ENCODE results near the gene USP49. TPM values are rescaled to one million over a fixed set of nuclear protein-coding genes. Genes with fewer than 3 reads are reported as not detected.

The USP49 gene
- total RNA-seq, 1 experiment from 2014 or later, result 6.9 TPM

DNA sequence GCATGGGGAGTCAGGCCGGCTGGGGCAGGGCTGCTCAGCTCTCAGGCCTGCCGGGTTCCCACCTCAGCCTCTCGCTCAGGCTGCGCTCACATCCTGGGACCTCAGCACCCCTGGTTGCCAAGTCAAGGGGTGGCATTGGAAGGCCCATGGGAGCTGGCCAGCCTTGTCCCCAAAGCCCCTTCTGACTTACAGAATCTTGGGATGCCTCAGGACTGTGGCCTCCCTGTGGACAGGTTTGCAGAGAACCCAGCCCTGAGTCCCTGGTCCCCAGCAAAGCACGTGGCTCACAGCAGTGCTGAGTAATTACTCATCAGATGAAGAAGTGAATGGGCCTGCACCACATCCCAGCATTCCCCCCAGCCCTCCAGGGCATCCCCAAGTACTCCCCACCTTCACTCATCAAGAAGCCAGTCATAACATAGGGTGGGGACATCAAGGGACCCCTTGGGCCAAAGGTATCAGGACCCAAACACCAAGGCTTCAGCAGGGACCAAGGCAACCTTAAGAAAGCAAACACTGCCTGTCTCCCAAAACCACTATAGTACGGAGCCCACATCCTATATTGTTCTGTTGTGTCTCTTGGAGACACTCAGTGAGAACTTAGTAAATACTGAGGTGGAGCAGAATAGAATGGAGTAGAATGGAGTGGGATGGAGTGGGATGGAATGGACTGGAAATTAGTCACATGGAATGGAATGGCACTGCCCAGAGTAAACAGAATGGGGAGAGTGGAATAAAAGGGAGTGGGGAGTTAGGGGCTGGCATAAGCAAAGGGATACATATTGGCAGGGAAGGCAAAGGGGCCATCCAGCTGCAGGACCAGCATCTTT lies 151.6 kb downstream of the USP49 start:
- H3K4me2 ChIP-seq (ENCODE audit: low read length), result no peak overlapping the region
- intact Hi-C loops (cut with micrococcal nuclease), result no loop called here
- H3K4me1 ChIP-seq (ENCODE audit: control insufficient read depth in 1 of 2, insufficient read depth in 2 of 2, low read length in 2 of 2), result peaks cover 6 to 19% of the 10 kb centered on the region in 2 experiments; a peak in 3 of 4 replicates
- H3K9ac ChIP-seq (ENCODE audit: low read length), result no peak overlapping the region
- H3K9me2 ChIP-seq (ENCODE audit: insufficient read depth), result no peaks in the 10 kb centered on the region
- no peak for ATAC-seq
- no peak for DNase-seq (ENCODE audit: low read depth, low spot score)
- no TSS peak for BruUV-seq (replicated peaks)
- ChIA-PET RAD21 (ENCODE audit: low non-redundant PET in 1 of 2, low total read pairs in 2 of 2, uncharacterized antibody in 2 of 2, unreplicated experiment in 2 of 2) (no interaction called here), CTCF (no interaction called here), POLR2A (no interaction called here)
- no peaks in the 10 kb centered on the region for H4K20me1 ChIP-seq (ENCODE audit: insufficient read depth)
- no peak overlapping the region for H3K4me3 ChIP-seq (replicated peaks in 1 of 2; ENCODE audit: low read depth in 1 of 2, low read length in 2 of 2)
- no peaks in the 10 kb centered on the region for H3K79me2 ChIP-seq (ENCODE audit: insufficient read depth, low read length)
- no peaks in the 10 kb centered on the region for H3K27me3 ChIP-seq (ENCODE audit: insufficient read depth, low read length)
- no peaks in the 10 kb centered on the region for H3K36me3 ChIP-seq (ENCODE audit: control insufficient read depth in 1 of 2, insufficient read depth in 2 of 2, low read length in 2 of 2)
- H3K9me3 ChIP-seq (ENCODE audit: control insufficient read depth in 1 of 2, insufficient read depth in 1 of 2, low read depth in 1 of 2, low read length in 2 of 2), result no peaks in the 10 kb centered on the region
- TF ChIP-seq POLR2AphosphoS5 (IDR thresholded peaks at IDR 0.05; ENCODE audit: low read depth, low read length) (no peak), SIN3A (IDR thresholded peaks at IDR 0.05; ENCODE audit: low read depth) (no peak), POLR2A (IDR thresholded peaks at IDR 0.05; ENCODE audit: borderline replicate concordance, extremely low read depth, insufficient read depth, insufficient read length) (no peak), TCF7L2 (IDR thresholded peaks at IDR 0.05; ENCODE audit: borderline replicate concordance, extremely low read depth, insufficient read depth, insufficient read length) (no peak), RAD21 (IDR thresholded peaks at IDR 0.05; ENCODE audit: low read depth) (no peak), ELF1 (IDR thresholded peaks at IDR 0.05; ENCODE audit: borderline replicate concordance, low read depth) (no peak), EZH2phosphoT487 (IDR thresholded peaks at IDR 0.05; ENCODE audit: borderline replicate concordance) (no peak)
- TF ChIP-seq, protein P1, sequence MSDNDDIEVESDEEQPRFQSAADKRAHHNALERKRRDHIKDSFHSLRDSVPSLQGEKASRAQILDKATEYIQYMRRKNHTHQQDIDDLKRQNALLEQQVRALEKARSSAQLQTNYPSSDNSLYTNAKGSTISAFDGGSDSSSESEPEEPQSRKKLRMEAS (IDR thresholded peaks at IDR 0.05), result no peak
- H3K27ac ChIP-seq (ENCODE audit: low read depth, low read length), result no peak overlapping the region
- H2AFZ ChIP-seq (ENCODE audit: low read depth, low read length, poor library complexity, severe bottlenecking), result no peak overlapping the region

All from HCT116 (cell line).